Measurements from ENCODE around the gene TPBGL.

TPBGL gene

GRCh38 chr11:75246671-75247350 is 6.2 kb downstream of the TPBGL start:
- DNase-seq, result no peak

GRCh38 chr11:75248924-75249256 is 8.3 kb downstream of the TPBGL start:
- no peak for DNase-seq

DNA sequence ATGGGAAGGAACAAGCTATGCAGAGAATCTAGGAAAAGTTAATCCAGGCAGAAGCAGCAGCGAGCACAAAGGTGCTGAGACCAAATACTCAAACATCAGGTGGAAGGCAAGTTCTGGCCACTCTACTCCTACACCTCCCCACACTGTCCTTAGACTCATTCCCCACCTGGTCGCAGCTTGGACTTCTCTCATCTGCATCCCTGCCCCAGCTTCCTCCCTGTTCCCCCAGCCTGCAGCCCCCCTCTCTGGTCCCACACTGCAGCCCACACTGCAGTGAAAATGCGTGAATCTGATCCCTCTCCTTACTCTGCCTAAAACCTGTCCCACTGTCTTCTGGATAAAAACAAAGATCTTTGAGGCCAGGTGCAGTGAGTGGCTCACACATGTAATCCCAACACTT is 9.1 kb downstream of the TPBGL start:
- no peak for DNase-seq

DNA sequence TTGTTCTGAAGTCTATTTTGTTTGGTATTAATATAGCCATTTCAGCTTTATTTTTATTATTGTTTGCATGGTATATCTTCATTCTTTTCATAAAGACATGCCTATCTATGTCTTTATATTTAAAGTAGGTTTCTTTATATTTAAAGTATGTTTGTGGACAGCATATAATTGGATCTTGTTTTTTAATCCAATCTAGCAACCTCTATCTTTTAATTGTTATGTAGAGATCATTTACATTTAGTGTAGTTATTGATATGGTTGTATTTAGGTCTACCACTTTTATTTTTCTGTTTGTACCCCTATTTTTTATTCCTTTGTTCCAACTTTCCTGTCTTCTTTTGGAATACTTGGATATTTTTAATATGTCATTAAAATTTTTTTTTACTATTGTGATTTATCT is 13.8 kb downstream of the TPBGL start:
- DNase-seq, result no peak

GRCh38 chr11:75260396-75261170 is 20.0 kb downstream of the TPBGL start:
- DNase-seq, result no peak

GRCh38 chr11:75261902-75262361 is 21.4 kb downstream of the TPBGL start:
- no peak for DNase-seq

DNA sequence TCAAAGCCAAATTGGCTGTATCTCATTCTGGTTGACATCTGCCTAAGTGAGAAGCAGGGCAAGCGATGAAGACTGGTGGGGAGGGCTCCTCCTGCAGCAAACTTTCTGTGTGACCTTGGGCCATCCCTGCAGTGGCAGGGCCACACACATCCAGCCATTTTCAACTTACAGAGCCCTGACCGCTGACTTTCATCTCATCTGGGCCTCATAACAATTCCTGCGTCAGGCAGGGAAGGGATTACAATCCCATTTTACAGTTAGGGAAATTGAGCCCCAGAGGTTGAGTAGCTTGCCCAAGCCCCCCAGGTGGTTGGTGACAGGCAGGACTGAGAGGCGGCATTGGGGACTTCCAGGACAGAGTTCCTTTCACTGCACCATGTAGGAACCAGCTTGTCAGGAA is 21.9 kb downstream of the TPBGL start:
- no peak for DNase-seq

GRCh38 chr11:75262961-75263852 is 22.6 kb downstream of the TPBGL start:
- DNase-seq, result no peak

DNA sequence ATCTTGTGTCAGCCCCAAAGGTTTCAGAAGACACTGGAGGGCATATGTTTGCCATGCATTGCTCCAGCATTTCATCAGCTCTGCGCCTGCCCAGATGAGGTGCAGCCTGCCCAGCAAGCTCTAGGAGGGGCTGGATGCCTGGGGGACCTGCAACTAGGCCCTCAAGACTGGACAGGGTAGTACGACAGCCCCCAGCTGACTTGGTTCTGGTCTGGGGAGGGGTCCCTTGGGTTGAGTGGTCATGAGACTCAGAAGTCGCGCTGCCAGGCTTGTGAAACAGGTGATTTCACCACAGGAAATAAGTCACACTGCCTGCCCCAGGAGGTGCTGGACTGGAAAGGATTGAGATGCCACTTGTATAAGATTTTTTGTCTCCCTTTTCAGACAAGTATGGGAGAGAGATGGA is 23.4 kb downstream of the TPBGL start:
- peak in 1 of 2 experiments; percentile 40 for DNase-seq

- DNase-seq, result no peak
Observed at GRCh38 chr11:75264356-75264755, 23.8 kb downstream of the TPBGL start.

DNA sequence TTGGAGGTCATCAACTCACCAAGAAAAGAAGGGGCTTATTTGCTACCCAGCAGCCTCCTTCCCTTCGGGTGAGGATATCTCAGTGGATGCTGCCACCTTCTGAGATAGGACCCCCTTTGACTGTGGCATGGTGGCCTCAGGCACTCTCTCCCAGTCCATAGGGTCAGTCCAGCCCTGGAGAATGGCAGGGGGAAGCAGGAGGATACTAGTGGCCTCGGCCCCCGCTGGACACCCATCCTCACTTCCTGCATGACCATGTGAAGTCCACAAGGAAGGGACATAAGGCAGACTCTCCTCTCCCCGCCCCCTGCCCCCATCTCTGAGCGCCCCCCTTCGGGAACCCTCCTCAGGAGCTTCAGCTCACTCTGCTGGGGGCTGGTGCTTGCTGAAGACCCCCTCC is 24.4 kb downstream of the TPBGL start:
- DNase-seq, result no peak

GRCh38 chr11:75265851-75266531 is 25.4 kb downstream of the TPBGL start:
- DNase-seq, result no peak

DNA sequence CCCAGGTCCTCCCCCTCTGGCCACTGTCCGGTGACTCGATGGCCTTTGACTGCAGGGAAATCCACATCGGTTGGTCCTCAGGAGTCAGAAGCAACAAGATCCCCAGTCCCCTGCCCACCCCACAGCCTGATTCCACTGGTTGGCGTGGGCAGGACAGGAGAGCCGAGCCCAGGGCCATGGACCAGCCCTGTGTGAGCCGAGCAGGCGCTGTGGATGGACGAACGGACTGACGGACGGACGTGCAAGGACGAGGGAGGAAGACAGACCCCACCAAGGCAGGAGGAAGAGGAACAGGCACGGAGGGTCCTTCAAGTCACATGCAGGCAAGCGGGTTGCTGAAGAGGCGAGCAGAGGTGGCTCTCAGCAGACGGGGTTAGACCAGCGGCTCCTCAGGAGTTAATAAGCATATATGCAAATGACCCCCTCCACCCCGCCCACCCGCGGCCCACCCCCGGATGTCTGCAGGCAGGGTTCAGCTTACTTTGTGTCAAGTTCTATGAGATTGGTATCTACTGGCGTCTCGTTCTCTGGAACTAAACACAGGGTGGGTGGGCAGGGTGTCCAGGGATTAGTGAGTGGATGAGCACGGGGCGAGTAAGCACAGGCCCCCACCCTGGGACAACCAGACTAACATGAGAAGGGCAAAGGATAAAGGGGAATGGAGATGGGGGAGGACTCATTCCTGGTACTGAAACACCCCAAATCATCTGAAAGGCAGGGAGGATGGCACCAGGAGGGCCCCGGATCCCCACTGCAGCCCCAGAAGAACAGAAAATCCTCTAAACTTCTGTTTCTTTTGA is 26.8 kb downstream of the TPBGL start:
- no peak for DNase-seq

DNA sequence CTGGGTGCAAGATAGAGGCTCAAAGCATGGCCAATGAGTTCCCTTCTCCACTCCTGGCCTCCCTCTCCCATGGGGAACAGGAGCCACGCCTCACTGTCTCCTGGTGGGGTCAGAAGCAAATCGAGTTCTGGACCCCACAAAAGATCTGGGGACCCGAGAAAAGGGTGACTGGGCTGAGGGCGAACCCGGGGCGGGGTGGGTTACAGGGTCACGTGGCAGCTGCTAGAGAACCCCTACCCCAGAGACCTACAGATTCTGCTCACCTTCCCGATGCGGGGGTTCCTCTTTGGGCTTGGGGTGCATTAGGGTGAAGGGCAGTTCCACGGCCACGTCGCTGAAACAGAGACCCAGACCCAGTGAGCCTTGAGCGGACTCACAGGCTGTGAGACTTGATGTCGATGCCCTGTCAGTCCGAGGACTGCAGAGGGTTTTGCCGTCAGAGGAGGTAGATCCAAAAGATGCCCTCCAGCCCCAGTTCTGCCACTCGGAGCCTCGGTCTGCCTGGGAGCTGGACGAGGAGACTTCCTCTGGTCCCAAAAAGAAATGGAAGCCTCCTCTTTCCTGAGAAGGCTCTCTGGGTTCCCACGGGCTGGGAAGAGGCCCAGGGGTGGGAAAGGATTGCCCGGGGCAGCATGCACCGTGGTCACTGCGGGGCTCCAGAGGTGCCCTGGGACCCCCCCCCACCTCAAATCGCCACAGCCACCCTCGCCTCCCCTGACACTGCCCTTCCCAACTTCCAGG is 28.2 kb downstream of the TPBGL start:
- DNase-seq, result no peak

- no peak for DNase-seq
Observed at GRCh38 chr11:75269367-75269660, 28.7 kb downstream of the TPBGL start.

DNA sequence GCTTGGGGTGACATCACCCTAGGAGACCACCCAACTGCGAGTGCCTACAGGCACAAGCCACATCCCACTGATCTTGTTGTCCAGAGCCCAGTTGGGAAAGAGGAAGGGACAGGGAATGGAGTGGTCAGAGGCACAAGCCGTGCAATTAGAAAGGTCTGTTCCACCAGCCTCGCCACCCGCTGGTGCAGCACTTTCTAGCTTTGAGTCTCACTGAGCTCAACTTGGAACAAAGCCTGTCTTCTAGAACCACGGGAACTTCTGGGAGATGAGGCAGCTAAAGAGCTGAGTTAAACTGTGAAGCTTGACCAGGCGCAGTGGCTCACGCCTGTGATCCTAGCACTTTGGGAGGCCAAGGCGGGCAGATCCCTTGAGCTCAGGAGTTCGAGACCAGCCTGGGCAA is 29.3 kb downstream of the TPBGL start:
- DNase-seq, result no peak

GRCh38 chr11:75270896-75271418 is 30.4 kb downstream of the TPBGL start:
- peak in 1 of 2 experiments; percentile 3 for DNase-seq

GRCh38 chr11:75271730-75272129 is 31.2 kb downstream of the TPBGL start:
- DNase-seq, result no peak

- DNase-seq, result no peak
Observed at GRCh38 chr11:75272391-75272790, 31.8 kb downstream of the TPBGL start.

DNA sequence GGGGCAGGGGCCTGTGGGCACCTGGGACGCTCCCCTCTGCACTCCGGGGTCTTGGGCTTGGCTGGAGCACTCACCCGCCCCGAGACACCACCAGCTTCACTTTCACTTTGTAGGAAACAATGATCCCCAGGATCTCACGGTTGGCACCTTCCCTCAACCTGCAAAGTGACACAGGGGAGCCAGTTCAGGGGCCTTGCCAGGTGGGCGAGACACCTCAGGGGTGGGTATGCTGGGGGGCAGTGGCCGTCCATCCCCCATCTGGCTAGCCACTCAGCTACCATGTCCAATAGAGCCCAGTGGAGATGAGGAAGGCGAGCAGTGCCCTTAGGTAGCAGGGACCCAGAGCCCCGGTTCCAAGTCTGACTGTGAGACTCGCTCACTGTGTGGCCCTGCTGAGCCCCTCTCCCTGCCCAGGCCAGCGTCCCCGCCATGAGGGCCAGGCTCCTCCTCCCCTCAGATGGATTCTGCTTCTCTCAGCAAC is 32.3 kb downstream of the TPBGL start:
- DNase-seq, result no peak

Measured in NCI-H1930 (cell line).